EH (cell line): ENCODE results near the gene SMIM28.

Source experiments
- DNase-seq: peaks from one replicate; pipeline ENCODE4 v3.0.0-alpha.2; 2015; ENCODE audit warnings: low read depth

Gene SMIM28

GRCh38 chr6:138374230-138374629, 3.5 kb upstream of the SMIM28 start:
- DNase-seq: no peak

GRCh38 chr6:138374815-138375214, 2.9 kb upstream of the SMIM28 start:
- DNase-seq: no peak

DNA sequence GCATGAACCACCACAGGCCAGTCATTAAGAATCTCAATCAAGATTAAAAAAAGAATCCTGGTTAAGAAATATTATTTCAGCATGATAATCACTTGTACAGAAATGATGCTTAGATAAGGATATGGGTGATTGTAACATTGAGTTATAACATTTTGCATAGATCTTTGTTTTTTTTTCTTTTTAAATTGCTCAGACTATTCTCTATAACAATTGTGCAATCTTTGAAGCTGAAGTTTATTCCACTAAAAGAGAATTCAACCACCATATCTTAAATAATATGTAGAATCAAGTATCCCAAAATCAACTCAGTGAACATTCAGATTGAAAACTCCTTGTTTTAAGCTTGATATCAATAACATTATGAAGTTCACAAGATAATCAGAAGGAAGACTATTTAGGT, 663 bp upstream of the SMIM28 start:
- no peak for DNase-seq

GRCh38 chr6:138378463-138378862, 758 bp downstream of the SMIM28 start:
- DNase-seq: no peak

GRCh38 chr6:138382498-138383265, 5.0 kb downstream of the SMIM28 start:
- DNase-seq: peak; percentile 6

- DNase-seq: no peak
Measured at GRCh38 chr6:138383776-138384175, 6.1 kb downstream of the SMIM28 start.

DNA sequence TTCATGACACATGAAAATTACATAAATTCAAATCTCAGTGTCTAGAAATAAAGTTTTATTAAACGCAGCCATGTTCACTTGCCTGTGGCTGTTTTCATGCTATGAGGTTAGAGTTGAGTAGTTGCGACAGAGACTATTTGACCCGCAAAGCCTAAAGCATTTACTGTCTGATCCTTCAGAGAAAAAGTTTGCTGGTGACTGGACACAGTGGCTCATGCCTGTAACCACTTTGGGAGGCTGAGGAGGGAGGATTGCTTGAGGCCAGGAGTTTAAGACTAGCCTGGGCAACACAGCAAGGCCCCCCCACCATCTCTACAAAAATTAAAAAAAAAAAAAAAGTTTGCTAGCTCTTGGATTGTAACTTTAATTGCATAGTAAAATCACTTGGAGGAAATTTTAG, 9.2 kb downstream of the SMIM28 start:
- no peak for DNase-seq

GRCh38 chr6:138387577-138388368, 10.1 kb downstream of the SMIM28 start:
- DNase-seq: no peak

GRCh38 chr6:138389551-138389950, 11.8 kb downstream of the SMIM28 start:
- no peak for DNase-seq

DNA sequence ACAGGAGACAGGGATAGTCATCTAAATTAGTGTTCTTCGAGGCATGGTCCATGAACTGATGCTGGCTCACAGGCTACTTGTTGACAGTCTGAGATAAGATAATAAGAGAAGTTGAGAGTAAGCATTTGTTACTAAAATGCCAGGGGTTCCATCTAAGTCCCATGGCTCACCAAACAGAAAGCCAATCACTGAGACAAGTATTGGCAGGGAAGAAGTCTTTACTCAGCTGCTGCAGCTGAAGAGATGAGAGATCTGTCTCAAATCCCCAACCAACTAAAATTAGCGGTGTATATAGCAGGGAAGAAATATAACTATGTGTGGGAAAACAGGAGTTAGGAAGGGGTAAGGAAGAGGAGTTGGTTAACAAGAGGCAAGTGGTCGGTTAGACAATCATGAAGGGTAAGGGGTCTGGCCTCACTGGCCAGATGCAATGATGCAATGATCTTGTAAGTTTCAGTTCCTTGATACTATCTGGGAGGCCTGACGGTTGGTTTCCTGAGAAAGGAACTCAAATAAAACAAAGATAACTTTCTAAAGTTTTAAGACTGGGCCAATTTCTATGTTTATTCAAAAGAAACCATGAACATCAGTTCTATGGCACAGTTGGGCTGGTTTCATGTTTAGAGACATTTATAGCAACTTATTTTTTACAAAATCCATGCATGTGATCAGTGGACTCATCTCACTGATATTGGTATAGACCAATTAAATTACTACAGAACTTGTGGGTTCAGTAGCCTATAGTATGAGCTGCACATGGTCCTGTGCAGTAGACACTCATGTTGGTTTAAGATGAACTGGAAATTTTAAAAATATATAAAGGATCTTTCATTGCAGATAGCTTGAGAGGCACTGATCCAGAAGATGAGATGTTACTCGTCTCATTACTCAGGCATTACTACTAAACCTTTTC, 16.4 kb downstream of the SMIM28 start:
- no peak for DNase-seq

GRCh38 chr6:138396709-138397108, 19.0 kb downstream of the SMIM28 start:
- DNase-seq: no peak

GRCh38 chr6:138397128-138398122, 19.7 kb downstream of the SMIM28 start:
- peak; percentile 53 for DNase-seq

DNA sequence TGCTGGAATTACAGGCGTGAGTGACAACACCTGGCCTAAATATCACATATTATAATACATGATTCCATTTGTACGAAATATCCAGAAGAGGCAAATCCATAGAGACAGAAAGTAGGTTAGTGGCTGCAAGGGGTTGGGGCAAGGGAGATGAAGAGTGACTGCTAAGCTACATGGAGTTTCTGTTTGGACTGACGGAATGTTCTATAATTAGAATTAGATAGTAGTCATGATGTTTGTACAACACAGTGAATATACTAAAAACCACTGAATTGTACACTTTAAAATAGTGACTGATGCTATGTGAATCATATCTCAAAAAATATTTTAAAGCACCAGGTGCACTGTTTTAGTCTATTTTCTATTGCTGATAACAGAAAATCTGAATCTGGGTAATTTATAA, 22.6 kb downstream of the SMIM28 start:
- peak; percentile 47 for DNase-seq

DNA sequence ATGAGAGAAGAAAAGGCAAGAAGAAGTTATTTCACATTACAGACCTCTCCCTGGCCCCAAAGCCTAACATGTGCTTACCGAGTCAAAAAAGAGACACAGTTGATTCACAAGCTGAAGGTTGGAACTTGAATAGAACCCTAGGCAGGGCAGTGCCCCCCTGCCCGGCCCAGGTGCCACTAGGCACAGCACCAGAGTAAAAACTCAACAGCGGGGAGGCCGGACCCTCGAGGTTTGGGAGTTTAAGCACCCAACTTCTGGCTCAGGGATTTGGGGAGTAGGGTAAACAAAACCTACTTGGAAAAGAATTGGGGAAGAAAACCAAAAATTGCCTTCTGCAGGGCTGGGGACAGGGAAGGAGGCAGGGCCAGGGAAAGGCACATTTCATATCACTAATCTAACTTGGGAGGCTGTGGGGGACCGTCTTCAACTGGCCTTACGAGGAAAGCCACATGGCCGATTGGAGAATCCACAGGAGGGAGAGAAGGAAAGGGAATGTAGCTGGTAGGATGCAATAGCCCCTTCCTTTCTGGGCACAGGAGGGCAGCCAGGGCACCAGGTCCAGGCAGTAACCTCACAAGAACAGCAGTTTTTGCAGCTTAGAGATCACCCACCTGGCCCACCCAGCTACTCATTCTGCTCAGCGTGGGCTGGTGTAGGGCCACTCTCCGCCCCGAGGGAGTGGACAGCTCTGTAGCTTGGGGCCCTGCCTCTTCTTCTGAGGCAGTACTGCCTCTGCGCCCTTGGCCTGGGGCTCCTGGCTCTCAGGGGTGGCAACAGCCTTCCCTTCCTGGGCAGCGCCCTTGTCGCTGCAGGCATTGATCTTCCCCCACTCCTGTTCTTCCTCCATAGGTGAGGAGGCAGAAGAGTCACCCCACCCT, 24.5 kb downstream of the SMIM28 start:
- no peak for DNase-seq

- DNase-seq: no peak
Measured at GRCh38 chr6:138402838-138403187, 25.1 kb downstream of the SMIM28 start.

GRCh38 chr6:138403324-138403800, 25.7 kb downstream of the SMIM28 start:
- DNase-seq: peak; percentile 36

DNA sequence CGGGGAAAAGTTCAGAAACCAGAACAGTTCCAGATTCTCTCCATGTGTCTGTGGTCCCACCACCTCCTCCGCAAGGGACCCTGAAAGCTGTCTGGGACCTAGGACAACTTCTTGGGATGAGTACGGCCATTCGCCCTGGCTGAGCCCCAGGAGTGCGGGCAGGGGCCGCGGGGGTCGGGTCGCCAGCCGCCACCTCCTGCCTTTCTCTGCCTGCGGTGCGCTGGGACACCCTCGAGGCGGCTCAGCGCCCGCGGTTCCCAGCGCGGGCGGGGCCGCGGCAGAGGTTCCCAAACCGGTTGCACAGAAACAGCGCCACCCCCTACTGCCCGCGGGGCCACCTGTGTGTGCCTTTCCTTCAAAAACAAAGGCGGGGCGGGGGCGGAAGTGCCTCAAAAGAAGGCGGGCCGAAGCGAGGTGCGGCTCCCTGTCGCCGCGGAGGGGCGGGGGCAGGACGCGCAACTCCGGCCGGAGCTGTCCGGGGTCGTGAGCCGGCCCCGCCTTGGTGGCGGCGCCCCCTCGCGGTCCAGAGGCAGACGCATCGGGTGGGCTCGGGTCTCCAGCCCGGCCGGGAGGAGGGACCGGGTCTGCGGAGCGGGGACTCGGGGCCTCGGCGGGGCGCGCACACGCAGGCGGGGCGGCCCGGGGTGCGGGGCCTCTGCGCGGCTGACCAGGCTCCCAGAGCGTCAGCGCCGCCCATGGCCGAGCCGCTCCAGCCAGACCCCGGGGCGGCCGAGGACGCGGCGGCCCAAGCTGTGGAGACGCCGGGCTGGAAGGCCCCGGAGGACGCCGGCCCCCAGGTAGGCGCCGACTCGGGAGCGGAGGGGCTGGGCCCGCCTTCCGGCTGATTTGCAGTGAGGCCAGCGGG, 26.3 kb downstream of the SMIM28 start, which contains the start of gene HEBP2:
TSS of gene HEBP2 (plus strand) at position 423 of the 865 bp plus-strand sequence. CDS start at position 696, 273 bp downstream.
- peak; percentile 82 for DNase-seq

GRCh38 chr6:138404666-138405337, 27.1 kb downstream of the SMIM28 start:
- DNase-seq: peak; percentile 17
